C4-2B (cell line): ENCODE data around the gene ANKMY1.

Source experiments
- CTCF ChIP-seq: fragments of 450-650 bp; conservative IDR thresholded peaks from 2 replicates; pipeline ENCODE4 v1.5.1; 2017; ENCODE audit warnings: mild to moderate bottlenecking
- ZFX ChIP-seq: fragments of 450-650 bp; IDR thresholded peaks from 2 replicates; pipeline ENCODE4 v1.6.1; 2017

GRCh38 chr2:240459401-240460252, 98.2 kb downstream of the ANKMY1 start:
- TF ChIP-seq CTCF (no peak), ZFX (no peak)
